MCF 10A (cell line): ENCODE data around the gene CDH12. TPM values are rescaled to one million over a fixed set of nuclear protein-coding genes. Genes with fewer than 3 reads are reported as not detected.

Experiments
- BruUV-seq: library from RNA; stranded (reverse); fragments of 400-500 nt; replicated peaks from 2 replicates; lab custom pipeline; 2021; lab: Mats Ljungman, UMichigan
- CTCF ChIA-PET: fragments of 300-600 bp; sonication (Branson Sonifier 250); formaldehyde crosslinking; extraction: SDS; loops from one replicate; lab custom pipeline; 2021; ENCODE audit warnings: antibody characterized with exemption, inconsistent platforms; lab: Yijun Ruan, JAX
- POLR2A ChIA-PET: fragments of 300-600, 350-650 bp; sonication (Branson Sonifier 250); formaldehyde crosslinking; extraction: SDS; loops from one replicate; lab custom pipeline; 2020; ENCODE audit warnings: antibody characterized with exemption, inconsistent platforms; lab: Yijun Ruan, JAX
- DNase-seq: peaks from one replicate; pipeline ENCODE4 v3.0.0-alpha.2; 2018; ENCODE audit not compliant: unreplicated experiment
- H3K27ac Mint-ChIP-seq: one replicate; pipeline ENCODE4 v1.8.0; 2022; ENCODE audit warnings: mild to moderate bottlenecking, low read depth, mixed read lengths; ENCODE audit not compliant: unreplicated experiment
- H3K27me3 Mint-ChIP-seq: one replicate; pipeline ENCODE4 v1.8.0; 2022; ENCODE audit warnings: mixed read lengths; ENCODE audit not compliant: insufficient read depth, unreplicated experiment
- H3K36me3 Mint-ChIP-seq: one replicate; pipeline ENCODE4 v1.8.0; 2022; ENCODE audit warnings: mild to moderate bottlenecking, moderate library complexity, mixed read lengths; ENCODE audit not compliant: insufficient read depth, unreplicated experiment
- H3K4me1 Mint-ChIP-seq: one replicate; pipeline ENCODE4 v1.8.0; 2022; ENCODE audit warnings: mixed read lengths; ENCODE audit not compliant: insufficient read depth, unreplicated experiment
- H3K4me3 Mint-ChIP-seq: one replicate; pipeline ENCODE4 v1.8.0; 2022; ENCODE audit warnings: mild to moderate bottlenecking, moderate library complexity, mixed read lengths; ENCODE audit not compliant: unreplicated experiment
- H3K9me3 Mint-ChIP-seq: one replicate; pipeline ENCODE4 v1.8.0; 2022; ENCODE audit warnings: mixed read lengths; ENCODE audit not compliant: unreplicated experiment
- intact Hi-C: fragments of 100-400 bp; cut with micrococcal nuclease; formaldehyde crosslinking; loops from 2 replicates; pipeline ENCODE4 v1.14.1; 2022
- total RNA-seq: library from RNA; stranded (reverse); gene quantifications from 2 replicates; pipeline ENCODE4 v1.2.3, GENCODE V29; 2022
- TF ChIP-seq, protein P1 (sequence below): fragments of 200-600 bp; IDR thresholded peaks from one replicate; pipeline ENCODE4 v1.8.0; 2022; ENCODE audit warnings: antibody characterized with exemption, mild to moderate bottlenecking; ENCODE audit not compliant: unreplicated experiment

The CDH12 gene
- total RNA-seq, 1 experiment from 2014 or later = not detected

DNA sequence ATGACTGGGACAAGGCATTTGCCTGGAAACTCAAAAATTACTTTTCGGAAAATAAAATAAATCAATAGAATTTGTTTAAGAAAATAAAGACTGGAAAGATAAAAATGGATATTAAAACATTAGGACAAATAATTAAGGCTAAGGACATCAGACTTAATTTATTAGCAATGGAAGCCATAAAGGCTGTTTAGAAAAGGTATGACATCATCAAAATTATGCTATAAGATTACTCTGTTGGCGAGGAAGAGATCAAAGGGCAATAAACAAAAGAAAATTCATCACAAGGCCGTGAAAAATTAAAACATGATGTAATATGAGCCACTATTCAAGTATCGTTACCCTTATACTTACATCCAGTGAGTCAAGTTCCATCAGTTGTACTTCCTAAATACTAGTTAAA lies 2.7 kb upstream of the CDH12 start:
- no peaks in the 10 kb centered on the region for H3K36me3 Mint-ChIP-seq
- no TSS peak for BruUV-seq
- ChIA-PET CTCF (no interaction called here), POLR2A (interaction anchor here (0.7 kb wide), 1 partner anchor 1014 kb away, joined by 3 read pairs; no protein-coding TSS in a partner anchor)
- intact Hi-C loops = no loop called here
- TF ChIP-seq, protein P1, sequence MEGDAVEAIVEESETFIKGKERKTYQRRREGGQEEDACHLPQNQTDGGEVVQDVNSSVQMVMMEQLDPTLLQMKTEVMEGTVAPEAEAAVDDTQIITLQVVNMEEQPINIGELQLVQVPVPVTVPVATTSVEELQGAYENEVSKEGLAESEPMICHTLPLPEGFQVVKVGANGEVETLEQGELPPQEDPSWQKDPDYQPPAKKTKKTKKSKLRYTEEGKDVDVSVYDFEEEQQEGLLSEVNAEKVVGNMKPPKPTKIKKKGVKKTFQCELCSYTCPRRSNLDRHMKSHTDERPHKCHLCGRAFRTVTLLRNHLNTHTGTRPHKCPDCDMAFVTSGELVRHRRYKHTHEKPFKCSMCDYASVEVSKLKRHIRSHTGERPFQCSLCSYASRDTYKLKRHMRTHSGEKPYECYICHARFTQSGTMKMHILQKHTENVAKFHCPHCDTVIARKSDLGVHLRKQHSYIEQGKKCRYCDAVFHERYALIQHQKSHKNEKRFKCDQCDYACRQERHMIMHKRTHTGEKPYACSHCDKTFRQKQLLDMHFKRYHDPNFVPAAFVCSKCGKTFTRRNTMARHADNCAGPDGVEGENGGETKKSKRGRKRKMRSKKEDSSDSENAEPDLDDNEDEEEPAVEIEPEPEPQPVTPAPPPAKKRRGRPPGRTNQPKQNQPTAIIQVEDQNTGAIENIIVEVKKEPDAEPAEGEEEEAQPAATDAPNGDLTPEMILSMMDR = no peak
- no peaks in the 10 kb centered on the region for H3K27me3 Mint-ChIP-seq
- H3K9me3 Mint-ChIP-seq = no peaks in the 10 kb centered on the region
- H3K27ac Mint-ChIP-seq = no peak overlapping the region
- no peak overlapping the region for H3K4me3 Mint-ChIP-seq
- peaks cover 8% of the 10 kb centered on the region for H3K4me1 Mint-ChIP-seq
- DNase-seq = no peak

- no peak overlapping the region for H3K27ac Mint-ChIP-seq
- H3K9me3 Mint-ChIP-seq = no peaks in the 10 kb centered on the region
- TF ChIP-seq, protein P1 = no peak
- peak; percentile 16 for DNase-seq
- no TSS peak for BruUV-seq
- ChIA-PET POLR2A (no interaction called here), CTCF (no interaction called here)
- H3K36me3 Mint-ChIP-seq = no peaks in the 10 kb centered on the region
- no peak overlapping the region for H3K4me3 Mint-ChIP-seq
- peaks cover 5% of the 10 kb centered on the region for H3K4me1 Mint-ChIP-seq
- no peaks in the 10 kb centered on the region for H3K27me3 Mint-ChIP-seq
- intact Hi-C loops = no loop called here
Observed at GRCh38 chr5:22850981-22851380, 2.2 kb downstream of the CDH12 start.

DNA sequence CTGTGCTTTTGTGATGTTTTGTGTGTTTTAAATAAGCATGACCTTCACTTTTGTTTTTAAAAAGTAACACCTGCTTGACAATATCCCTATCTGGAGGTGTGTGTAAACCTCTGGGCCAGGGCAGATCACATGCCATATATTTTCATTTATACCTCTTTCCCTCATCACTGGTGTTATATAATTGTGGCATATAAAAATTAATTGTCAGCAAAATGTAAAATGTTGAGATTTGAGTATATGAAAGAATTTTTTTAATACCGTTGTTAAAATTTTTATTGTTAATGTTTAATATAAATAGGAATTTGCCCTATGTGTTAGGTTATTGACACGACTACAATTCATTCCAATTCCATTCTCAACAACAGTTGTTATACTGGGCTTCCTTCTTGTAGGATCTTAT lies 6.5 kb downstream of the CDH12 start:
- intact Hi-C loops = no loop called here
- POLR2A ChIA-PET = no interaction called here
- no peak for DNase-seq
- no TSS peak for BruUV-seq
- Mint-ChIP-seq H3K36me3 (no peaks in the 10 kb centered on the region), H3K4me1 (peaks cover 15% of the 10 kb centered on the region), H3K9me3 (no peaks in the 10 kb centered on the region), H3K4me3 (no peak overlapping the region), H3K27me3 (no peaks in the 10 kb centered on the region), H3K27ac (no peak overlapping the region)
- TF ChIP-seq, protein P1 = no peak
- CTCF ChIA-PET = no interaction called here

GRCh38 chr5:22844636-22845035 lies 8.5 kb downstream of the CDH12 start:
- DNase-seq = no peak
- intact Hi-C loops = no loop called here
- BruUV-seq = no TSS peak

More at GRCh38 chr5:22844636-22845035, 8.5 kb downstream of the CDH12 start:
- CTCF ChIA-PET = no interaction called here
- POLR2A ChIA-PET = no interaction called here
- Mint-ChIP-seq H3K4me3 (no peak overlapping the region), H3K4me1 (peaks cover 12% of the 10 kb centered on the region), H3K27me3 (no peaks in the 10 kb centered on the region), H3K36me3 (no peaks in the 10 kb centered on the region), H3K9me3 (no peaks in the 10 kb centered on the region), H3K27ac (no peak overlapping the region)
- TF ChIP-seq, protein P1 = no peak
